OCI-LY1 (cell line): ENCODE results near the gene TRPM3.

Source experiments
- H2AFZ ChIP-seq: fragments of 200-600 bp; sonication (generic), shearing (Covaris generic); 2 replicates; pipeline ENCODE4 v1.6.0; 2014; ENCODE audit warnings: antibody characterized with exemption, mild to moderate bottlenecking, low read length
- H3F3A ChIP-seq: fragments of 200-600 bp; sonication (generic), shearing (Covaris generic); 2 replicates; pipeline ENCODE4 v1.6.0; 2014; ENCODE audit warnings: mild to moderate bottlenecking, antibody characterized with exemption, low read length, moderate library complexity; ENCODE audit not compliant: insufficient read depth
- H3K27ac ChIP-seq: fragments of 200-600 bp; sonication (generic); 2 replicates; pipeline ENCODE4 v1.5.1; 2014; ENCODE audit warnings: low read length, mixed run types, mild to moderate bottlenecking, low read depth; ENCODE audit not compliant: poor library complexity, severe bottlenecking
- H3K27me3 ChIP-seq: fragments of 200-600 bp; sonication (generic); 2 replicates; pipeline ENCODE4 v1.6.0; 2014; ENCODE audit warnings: antibody characterized with exemption, mild to moderate bottlenecking, low read length, moderate library complexity; ENCODE audit not compliant: insufficient read depth
- H3K36me3 ChIP-seq: fragments of 200-600 bp; sonication (generic); 2 replicates; pipeline ENCODE4 v1.6.1; 2014; ENCODE audit warnings: mild to moderate bottlenecking, antibody characterized with exemption, low read length, moderate library complexity, mixed read lengths; ENCODE audit not compliant: insufficient read depth
- H3K4me1 ChIP-seq: fragments of 200-600 bp; sonication (generic); 2 replicates; pipeline ENCODE4 v1.5.1; 2014; ENCODE audit warnings: mild to moderate bottlenecking, low read length, moderate library complexity; ENCODE audit not compliant: insufficient read depth, severe bottlenecking
- H3K4me2 ChIP-seq: fragments of 200-600 bp; sonication (generic), shearing (Covaris generic); 2 replicates; pipeline ENCODE4 v1.6.1; 2014; ENCODE audit warnings: low read length
- H3K4me3 ChIP-seq: fragments of 200-600 bp; sonication (generic); 2 replicates; pipeline ENCODE4 v1.5.1; 2014; ENCODE audit warnings: low read length, low read depth, mild to moderate bottlenecking, mixed read lengths; ENCODE audit not compliant: poor library complexity, severe bottlenecking
- H3K79me2 ChIP-seq: fragments of 200-600 bp; shearing (Covaris generic); 2 replicates; pipeline ENCODE4 v1.6.1; 2016; ENCODE audit warnings: mixed run types, low read length, mixed read lengths; ENCODE audit not compliant: insufficient read depth
- H3K9ac ChIP-seq: fragments of 200-600 bp; sonication (generic), shearing (Covaris generic); 2 replicates; pipeline ENCODE4 v1.6.1; 2014; ENCODE audit warnings: mild to moderate bottlenecking, low read length, mixed read lengths
- H3K9me2 ChIP-seq: fragments of 200-600 bp; sonication (generic), shearing (Covaris generic); 2 replicates; pipeline ENCODE4 v1.6.1; 2014; ENCODE audit warnings: low read depth, mild to moderate bottlenecking, low read length, mixed read lengths
- H3K9me3 ChIP-seq: fragments of 200-600 bp; shearing (Covaris generic); 2 replicates; pipeline ENCODE4 v1.6.1; 2014; ENCODE audit warnings: low read length, mixed read lengths
- H4K20me1 ChIP-seq: fragments of 200-600 bp; sonication (generic), shearing (Covaris generic); 2 replicates; pipeline ENCODE4 v1.6.0; 2016; ENCODE audit warnings: mild to moderate bottlenecking, low read length; ENCODE audit not compliant: insufficient read depth
- CTCF ChIP-seq: fragments of 200-600 bp; sonication (generic), shearing (Covaris generic); IDR thresholded peaks from 2 replicates; pipeline ENCODE4 v1.5.1; 2017; ENCODE audit warnings: mild to moderate bottlenecking, antibody characterized with exemption, low read length, moderate library complexity, mixed read lengths
- EZH2 ChIP-seq: fragments of 200-600 bp; sonication (generic), shearing (Covaris generic); IDR thresholded peaks from 2 replicates; pipeline ENCODE4 v1.8.0; 2017; ENCODE audit warnings: borderline replicate concordance, mixed run types, mild to moderate bottlenecking, antibody characterized with exemption, low read length, moderate library complexity, mixed read lengths

TRPM3 gene

GRCh38 chr9:70554881-70555280 lies 566.5 kb downstream of the TRPM3 start:
- H3K9ac ChIP-seq = no peak overlapping the region
- no peak overlapping the region for H3K27ac ChIP-seq
- TF ChIP-seq CTCF (no peak), EZH2 (no peak)

GRCh38 chr9:70553707-70554673 lies 567.4 kb downstream of the TRPM3 start:
- Histone ChIP-seq H4K20me1 (no peaks in the 10 kb centered on the region), H3K36me3 (no peaks in the 10 kb centered on the region), H3K27me3 (no peaks in the 10 kb centered on the region; the same call in 1 of the 2 replicates), H3K4me2 (no peak overlapping the region), H3K27ac (no peak overlapping the region), H2AFZ (no peak overlapping the region), H3K79me2 (no peaks in the 10 kb centered on the region), H3K9me3 (no peaks in the 10 kb centered on the region), H3K4me1 (no peaks in the 10 kb centered on the region), H3K9ac (no peak overlapping the region), H3K4me3 (no peak overlapping the region), H3K9me2 (no peaks in the 10 kb centered on the region), H3F3A (no peaks in the 10 kb centered on the region)
- TF ChIP-seq CTCF (no peak), EZH2 (no peak)

More at GRCh38 chr9:70554881-70555280, 566.5 kb downstream of the TRPM3 start:
- Histone ChIP-seq H3K27me3 (no peaks in the 10 kb centered on the region; the same call in 1 of the 2 replicates), H3K79me2 (no peaks in the 10 kb centered on the region), H4K20me1 (no peaks in the 10 kb centered on the region), H2AFZ (no peak overlapping the region), H3K9me3 (no peaks in the 10 kb centered on the region), H3K4me1 (no peaks in the 10 kb centered on the region), H3K4me2 (no peak overlapping the region), H3K4me3 (no peak overlapping the region), H3K9me2 (no peaks in the 10 kb centered on the region), H3K36me3 (no peaks in the 10 kb centered on the region), H3F3A (no peaks in the 10 kb centered on the region)

- H2AFZ ChIP-seq = no peak overlapping the region
- no peak overlapping the region for H3K9ac ChIP-seq
- H3K36me3 ChIP-seq = no peaks in the 10 kb centered on the region
- no peaks in the 10 kb centered on the region for H3F3A ChIP-seq
- H3K4me1 ChIP-seq = no peaks in the 10 kb centered on the region
- H3K4me3 ChIP-seq = no peak overlapping the region
- H3K27ac ChIP-seq = no peak overlapping the region
- H3K4me2 ChIP-seq = no peak overlapping the region
- H3K9me2 ChIP-seq = no peaks in the 10 kb centered on the region
- no peaks in the 10 kb centered on the region for H4K20me1 ChIP-seq
- no peaks in the 10 kb centered on the region for H3K9me3 ChIP-seq
- no peaks in the 10 kb centered on the region for H3K79me2 ChIP-seq
- TF ChIP-seq CTCF (no peak), EZH2 (no peak)
- no peaks in the 10 kb centered on the region; the same call in 1 of the 2 replicates for H3K27me3 ChIP-seq
These were observed 568.9 kb downstream of the TRPM3 start for GRCh38 chr9:70552561-70552960.
